ENCODE data around the gene GPR63.

Gene GPR63

DNA sequence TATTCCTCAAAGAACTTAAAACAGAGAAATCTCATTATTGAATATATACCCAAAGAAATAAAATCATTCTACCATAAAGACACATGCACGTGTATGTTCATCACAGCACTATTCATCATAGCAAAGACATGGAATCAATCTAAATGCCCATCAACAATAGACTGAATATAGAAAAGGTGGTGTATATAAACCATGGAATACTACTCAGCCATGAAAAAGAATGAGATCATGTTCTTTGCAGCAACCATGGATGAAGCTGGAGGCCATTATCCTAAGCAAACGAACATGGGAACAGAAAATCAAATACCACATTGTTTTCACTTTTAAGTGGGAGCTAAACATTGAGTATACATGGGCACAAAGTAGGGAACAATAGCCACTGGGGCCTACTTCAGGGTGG lies 12.3 kb upstream of the GPR63 start:
- no peak overlapping the region for H3K4me3 ChIP-seq (replicated peaks; ENCODE audit: low read depth, low read length)
- TF ChIP-seq, protein P1, sequence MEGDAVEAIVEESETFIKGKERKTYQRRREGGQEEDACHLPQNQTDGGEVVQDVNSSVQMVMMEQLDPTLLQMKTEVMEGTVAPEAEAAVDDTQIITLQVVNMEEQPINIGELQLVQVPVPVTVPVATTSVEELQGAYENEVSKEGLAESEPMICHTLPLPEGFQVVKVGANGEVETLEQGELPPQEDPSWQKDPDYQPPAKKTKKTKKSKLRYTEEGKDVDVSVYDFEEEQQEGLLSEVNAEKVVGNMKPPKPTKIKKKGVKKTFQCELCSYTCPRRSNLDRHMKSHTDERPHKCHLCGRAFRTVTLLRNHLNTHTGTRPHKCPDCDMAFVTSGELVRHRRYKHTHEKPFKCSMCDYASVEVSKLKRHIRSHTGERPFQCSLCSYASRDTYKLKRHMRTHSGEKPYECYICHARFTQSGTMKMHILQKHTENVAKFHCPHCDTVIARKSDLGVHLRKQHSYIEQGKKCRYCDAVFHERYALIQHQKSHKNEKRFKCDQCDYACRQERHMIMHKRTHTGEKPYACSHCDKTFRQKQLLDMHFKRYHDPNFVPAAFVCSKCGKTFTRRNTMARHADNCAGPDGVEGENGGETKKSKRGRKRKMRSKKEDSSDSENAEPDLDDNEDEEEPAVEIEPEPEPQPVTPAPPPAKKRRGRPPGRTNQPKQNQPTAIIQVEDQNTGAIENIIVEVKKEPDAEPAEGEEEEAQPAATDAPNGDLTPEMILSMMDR (IDR thresholded peaks at IDR 0.05; ENCODE audit: low read depth, low read length, missing control alignments) = no peak
- no peak for DNase-seq (ENCODE audit: extremely low read depth, low read depth)

DNA sequence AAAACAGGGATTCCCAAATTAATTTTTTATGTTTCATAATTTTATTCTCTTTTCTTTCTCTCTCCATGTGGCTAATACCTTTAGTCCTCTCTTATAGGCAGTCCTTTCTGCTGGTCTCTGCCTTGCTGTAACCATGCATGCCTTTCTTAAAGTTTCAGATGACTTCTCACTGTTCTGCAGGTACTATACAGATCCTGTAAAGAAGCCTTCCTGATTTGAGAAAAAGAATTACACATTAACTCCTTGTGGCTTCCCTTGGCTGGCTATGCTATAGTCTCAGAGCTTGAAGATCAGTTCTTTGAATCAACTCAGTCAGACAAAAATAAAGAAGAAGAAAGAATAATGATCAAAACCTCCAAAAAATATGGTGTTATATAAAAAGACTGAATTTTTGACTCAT lies 7.3 kb upstream of the GPR63 start:
- TF ChIP-seq, protein P1 (IDR thresholded peaks at IDR 0.05; ENCODE audit: low read depth, low read length, missing control alignments) = no peak
- no peak for DNase-seq (ENCODE audit: extremely low read depth, low read depth)

DNA sequence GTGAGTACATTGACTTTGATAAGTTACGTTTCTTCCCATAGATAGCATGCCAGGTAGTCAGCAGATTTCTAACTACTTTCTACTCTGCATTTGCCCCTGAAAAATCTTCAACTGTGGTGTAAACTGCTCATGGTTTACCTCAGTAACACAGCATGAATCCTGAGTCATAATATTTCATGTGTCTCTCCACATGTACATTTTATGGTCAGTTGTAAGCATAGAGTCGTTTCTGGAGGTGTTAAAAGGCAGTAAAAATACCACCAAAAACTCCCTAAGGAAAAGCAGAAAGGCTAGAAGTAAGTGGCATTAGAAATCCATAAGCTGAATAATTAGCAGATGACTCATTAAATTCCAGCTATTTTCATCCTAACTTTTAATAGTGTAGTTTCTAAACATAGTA lies 4.1 kb upstream of the GPR63 start:
- H3K4me3 ChIP-seq (replicated peaks; ENCODE audit: low read depth, low read length) = no peak overlapping the region
- DNase-seq (ENCODE audit: extremely low read depth, low read depth) = no peak
- TF ChIP-seq, protein P1 (IDR thresholded peaks at IDR 0.05; ENCODE audit: low read depth, low read length, missing control alignments) = no peak

More for the DNA sequence above, 7.3 kb upstream of the GPR63 start:
- H3K4me3 ChIP-seq (replicated peaks; ENCODE audit: low read depth, low read length) = no peak overlapping the region

DNA sequence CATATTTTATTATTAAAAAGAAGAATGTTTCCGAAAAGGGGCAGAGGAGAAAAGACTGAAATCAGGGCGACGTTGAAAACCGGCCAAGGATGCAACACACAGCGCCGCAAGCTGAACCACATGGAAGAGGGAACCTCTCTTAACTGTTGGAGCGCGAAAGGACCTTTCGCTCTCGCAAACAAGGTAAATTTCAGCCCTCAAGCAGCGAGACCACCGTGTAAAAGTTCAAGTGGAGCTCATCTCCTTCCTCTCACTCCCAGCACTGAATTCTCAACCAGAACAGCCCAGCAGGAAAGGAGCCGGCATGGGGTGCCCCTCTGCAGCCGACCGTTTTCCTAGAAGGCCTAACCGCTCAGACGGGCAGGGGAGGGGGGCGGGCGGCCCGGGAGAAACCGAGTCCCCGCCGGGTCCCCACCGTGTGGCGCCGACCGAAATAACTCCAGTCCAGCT lies 621 bp downstream of the GPR63 start:
- peak overlapping the region; percentile 86 for H3K4me3 ChIP-seq (replicated peaks; ENCODE audit: low read depth, low read length)
- DNase-seq (ENCODE audit: extremely low read depth, low read depth) = no peak
- TF ChIP-seq, protein P1 (IDR thresholded peaks at IDR 0.05; ENCODE audit: low read depth, low read length, missing control alignments) = no peak

DNA sequence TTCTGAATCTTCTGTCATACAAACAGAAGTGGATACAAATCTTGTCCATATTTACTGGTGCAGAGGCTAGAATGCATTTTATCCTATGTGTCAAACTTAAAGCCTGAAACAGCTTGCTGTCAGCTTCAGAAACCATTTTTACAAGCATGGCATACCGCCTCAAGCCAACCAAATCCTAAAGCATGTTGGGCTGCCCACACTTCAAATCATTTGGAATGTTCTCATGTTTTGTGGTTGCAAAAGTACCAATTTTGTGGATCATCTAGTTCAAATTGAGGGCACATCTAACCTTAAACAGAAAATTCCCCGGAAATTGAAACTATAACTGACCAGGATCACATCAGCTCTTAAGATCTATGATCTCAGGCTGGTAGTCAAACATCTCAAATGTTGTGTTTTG lies 3.2 kb downstream of the GPR63 start:
- no peak overlapping the region for H3K4me3 ChIP-seq (replicated peaks; ENCODE audit: low read depth, low read length)
- TF ChIP-seq, protein P1 (IDR thresholded peaks at IDR 0.05; ENCODE audit: low read depth, low read length, missing control alignments) = no peak
- DNase-seq (ENCODE audit: extremely low read depth, low read depth) = no peak

DNA sequence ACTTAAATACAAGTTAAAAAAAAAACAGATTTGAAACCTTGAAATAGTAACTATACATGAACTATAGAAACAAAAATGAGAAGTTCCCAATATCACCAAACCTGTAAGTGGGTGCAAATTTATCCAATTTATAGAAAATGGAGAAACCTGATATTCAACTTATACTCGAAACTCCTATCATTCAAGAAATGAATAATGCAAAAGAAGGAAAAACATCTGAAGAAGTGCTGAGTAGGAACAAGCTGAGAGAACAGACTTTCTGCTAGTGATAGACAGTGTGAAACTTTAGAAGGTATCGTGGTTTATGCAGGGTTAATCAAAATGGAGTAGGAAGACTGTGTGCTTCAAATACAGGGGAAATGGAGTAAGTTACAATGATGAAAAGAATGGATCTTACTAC lies 4.5 kb downstream of the GPR63 start:
- TF ChIP-seq, protein P1 (IDR thresholded peaks at IDR 0.05; ENCODE audit: low read depth, low read length, missing control alignments) = no peak
- no peak for DNase-seq (ENCODE audit: extremely low read depth, low read depth)

DNA sequence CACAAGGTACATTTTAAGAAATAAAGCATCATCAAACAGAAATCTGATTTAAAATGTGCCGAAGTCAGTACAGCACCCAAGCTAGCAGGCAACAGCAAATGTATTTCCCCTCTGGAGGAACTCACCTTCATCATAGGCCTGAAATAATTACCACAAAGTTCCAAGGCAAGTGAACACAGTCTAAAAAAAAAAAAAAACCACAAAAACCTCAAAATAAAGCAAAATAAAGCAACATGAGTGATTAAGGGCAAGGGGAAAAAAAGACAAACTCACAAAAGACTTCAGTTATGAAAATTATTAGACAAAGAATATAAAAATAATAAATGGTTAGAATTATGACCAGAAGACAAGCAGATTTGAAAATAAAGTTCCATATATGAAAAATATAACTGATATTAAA lies 10.4 kb downstream of the GPR63 start:
- no peak overlapping the region for H3K4me3 ChIP-seq (replicated peaks; ENCODE audit: low read depth, low read length)
- DNase-seq (ENCODE audit: extremely low read depth, low read depth) = no peak
- TF ChIP-seq, protein P1 (IDR thresholded peaks at IDR 0.05; ENCODE audit: low read depth, low read length, missing control alignments) = no peak

More for the DNA sequence above, 4.5 kb downstream of the GPR63 start:
- H3K4me3 ChIP-seq (replicated peaks; ENCODE audit: low read depth, low read length) = no peak overlapping the region
